Omental fat pad (tissue), 4 donors: ENCODE results near the gene PLXNA4. TPM values are rescaled to one million over a fixed set of nuclear protein-coding genes. Genes with fewer than 3 reads are reported as not detected.

Experiments
- ATAC-seq: fragments of 150-250 bp; one replicate; pipeline ENCODE4 v1.9.1; 2016; ENCODE audit warnings: mild to moderate bottlenecking, moderate library complexity; ENCODE audit not compliant: low FRiP score
- DNase-seq: peaks from one replicate; pipeline ENCODE4 v3.0.0-alpha.2; 2019; ENCODE audit warnings: low spot score
- total RNA-seq, 4 donors: library from RNA; depleted of rRNA; stranded (reverse); fragments of >200 nt; gene quantifications; one replicate each; pipeline ENCODE4 v1.1.0, GENCODE V29; 2016
- TF ChIP-seq, protein P1 (sequence below), 3 donors: fragments of 450-650 bp; IDR thresholded peaks; one replicate each; pipeline ENCODE4 v1.5.1; 2016 to 2017; ENCODE audit warnings: antibody characterized with exemption in 3 of 3, mild to moderate bottlenecking in 3 of 3, moderate library complexity in 2 of 3

PLXNA4 gene
- total RNA-seq, 4 donors from 2014 or later, result 31.4 to 111 (median 41.9) TPM

DNA sequence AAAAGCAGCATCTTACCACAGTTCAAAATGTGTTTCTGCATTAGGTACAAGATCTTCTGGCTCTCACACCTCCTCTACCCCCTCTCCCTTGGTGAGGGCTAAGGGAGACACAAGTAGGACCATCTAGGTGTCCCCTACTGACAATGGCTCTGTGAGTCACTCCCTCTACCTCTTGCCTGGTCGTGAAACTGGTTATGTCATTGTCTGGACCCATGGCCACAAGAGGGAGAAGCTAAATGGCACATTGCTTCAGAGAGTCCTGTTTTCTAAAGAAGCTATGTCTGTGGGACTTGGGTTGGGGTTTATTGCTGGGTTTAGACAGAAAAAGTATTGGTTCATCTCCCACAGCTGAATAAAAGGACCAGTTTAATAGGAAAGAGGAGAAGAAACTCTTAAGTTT lies 4.0 kb upstream of the PLXNA4 start:
- DNase-seq, result no peak
- no peak for ATAC-seq
- TF ChIP-seq, protein P1, sequence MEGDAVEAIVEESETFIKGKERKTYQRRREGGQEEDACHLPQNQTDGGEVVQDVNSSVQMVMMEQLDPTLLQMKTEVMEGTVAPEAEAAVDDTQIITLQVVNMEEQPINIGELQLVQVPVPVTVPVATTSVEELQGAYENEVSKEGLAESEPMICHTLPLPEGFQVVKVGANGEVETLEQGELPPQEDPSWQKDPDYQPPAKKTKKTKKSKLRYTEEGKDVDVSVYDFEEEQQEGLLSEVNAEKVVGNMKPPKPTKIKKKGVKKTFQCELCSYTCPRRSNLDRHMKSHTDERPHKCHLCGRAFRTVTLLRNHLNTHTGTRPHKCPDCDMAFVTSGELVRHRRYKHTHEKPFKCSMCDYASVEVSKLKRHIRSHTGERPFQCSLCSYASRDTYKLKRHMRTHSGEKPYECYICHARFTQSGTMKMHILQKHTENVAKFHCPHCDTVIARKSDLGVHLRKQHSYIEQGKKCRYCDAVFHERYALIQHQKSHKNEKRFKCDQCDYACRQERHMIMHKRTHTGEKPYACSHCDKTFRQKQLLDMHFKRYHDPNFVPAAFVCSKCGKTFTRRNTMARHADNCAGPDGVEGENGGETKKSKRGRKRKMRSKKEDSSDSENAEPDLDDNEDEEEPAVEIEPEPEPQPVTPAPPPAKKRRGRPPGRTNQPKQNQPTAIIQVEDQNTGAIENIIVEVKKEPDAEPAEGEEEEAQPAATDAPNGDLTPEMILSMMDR (IDR thresholded peaks at IDR 0.05), result no peak

- DNase-seq, result no peak
- TF ChIP-seq, protein P1 (IDR thresholded peaks at IDR 0.05), result no peak
Measured at GRCh38 chr7:132579260-132579899, 3.1 kb upstream of the PLXNA4 start.

GRCh38 chr7:132578826-132579225 lies 2.6 kb upstream of the PLXNA4 start:
- TF ChIP-seq, protein P1 (IDR thresholded peaks at IDR 0.05), result no peak
- DNase-seq, result no peak
- ATAC-seq, result no peak

More at GRCh38 chr7:132579260-132579899, 3.1 kb upstream of the PLXNA4 start:
- no peak for ATAC-seq

- ATAC-seq (no peak), DNase-seq (no peak)
- TF ChIP-seq, protein P1 (IDR thresholded peaks at IDR 0.05), result no peak
Measured at GRCh38 chr7:132578050-132578370, 1.7 kb upstream of the PLXNA4 start.

GRCh38 chr7:132577206-132578049 lies 1.2 kb upstream of the PLXNA4 start:
- ATAC-seq, result peak; percentile 55
- no peak for DNase-seq
- TF ChIP-seq, protein P1 (IDR thresholded peaks at IDR 0.05), result no peak

DNA sequence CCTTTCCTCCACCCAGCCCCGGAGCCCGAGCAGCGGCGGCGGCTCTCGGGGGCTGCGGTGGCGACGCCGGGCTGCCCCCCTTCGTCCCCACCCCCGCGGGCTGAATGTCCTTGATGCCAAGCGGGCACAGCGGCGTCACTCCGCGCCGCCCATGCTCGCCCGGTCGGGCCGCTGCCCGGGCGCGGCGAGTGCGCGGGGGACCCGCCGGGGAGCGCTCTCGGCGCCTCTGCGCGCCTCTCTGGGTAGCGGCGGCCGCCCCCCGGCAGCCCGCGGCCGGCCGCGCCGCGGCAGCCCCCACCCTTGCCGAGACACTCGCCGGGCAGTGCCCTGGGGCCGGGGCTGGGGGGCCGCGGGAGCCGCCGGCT lies 433 bp upstream of the PLXNA4 start:
- no peak for DNase-seq
- peak; percentile 5 for ATAC-seq
- TF ChIP-seq, protein P1 (IDR thresholded peaks at IDR 0.05), result no peak
